HG02798 (cell line): ENCODE results near the gene CALN1.
"Not testable (repeated sequence)": the region's sequence is repeated elsewhere in the genome, so short reads cannot be mapped to it uniquely, and the experiment has no call there.

ENCODE experiments used
- ATAC-seq: cut with Tn5 transposase; IDR thresholded peaks from one replicate; pipeline ENCODE4 v1.9.1; 2021; ENCODE audit warnings: mild to moderate bottlenecking; ENCODE audit not compliant: unreplicated experiment, poor library complexity

The CALN1 gene

GRCh38 chr7:72412121-72412618 is at the start of gene CALN1:
Gene CALN1, minus strand, starts transcription at chr7:72412338.
- not testable (repeated sequence) for ATAC-seq

GRCh38 chr7:72453471-72453870 is 41.3 kb upstream of the CALN1 start:
- ATAC-seq, result no peak

GRCh38 chr7:72447465-72448204 is 35.5 kb upstream of the CALN1 start:
- ATAC-seq, result no peak

- ATAC-seq, result no peak
These were observed 34.7 kb upstream of the CALN1 start for GRCh38 chr7:72446591-72447462.

- ATAC-seq, result no peak
These were observed 34.0 kb upstream of the CALN1 start for GRCh38 chr7:72446131-72446530.

- ATAC-seq, result no peak
These were observed 33.4 kb upstream of the CALN1 start for GRCh38 chr7:72445580-72445979.

- ATAC-seq, result peak; percentile 76
These were observed 32.9 kb upstream of the CALN1 start for GRCh38 chr7:72445075-72445474.

GRCh38 chr7:72444026-72444776 is 32.1 kb upstream of the CALN1 start:
- peak; percentile 42 for ATAC-seq

GRCh38 chr7:72441791-72442190 is 29.7 kb upstream of the CALN1 start:
- no peak for ATAC-seq

GRCh38 chr7:72438491-72438890 is 26.4 kb upstream of the CALN1 start:
- no peak for ATAC-seq

GRCh38 chr7:72437610-72438009 is 25.5 kb upstream of the CALN1 start:
- no peak for ATAC-seq

GRCh38 chr7:72437061-72437585 is 25.0 kb upstream of the CALN1 start:
- no peak for ATAC-seq

GRCh38 chr7:72435925-72436480 is 23.9 kb upstream of the CALN1 start:
- no peak for ATAC-seq

- ATAC-seq, result no peak
These were observed 23.2 kb upstream of the CALN1 start for GRCh38 chr7:72435366-72435765.

GRCh38 chr7:72430531-72430930 is 18.4 kb upstream of the CALN1 start:
- no peak for ATAC-seq

- ATAC-seq, result no peak
These were observed 17.2 kb upstream of the CALN1 start for GRCh38 chr7:72429316-72429715.

- ATAC-seq, result no peak
These were observed 4.7 kb upstream of the CALN1 start for GRCh38 chr7:72416846-72417245.

- no peak for ATAC-seq
These were observed 3.4 kb upstream of the CALN1 start for GRCh38 chr7:72415586-72415985.

- no peak for ATAC-seq
These were observed 1.7 kb upstream of the CALN1 start for GRCh38 chr7:72413886-72414285.

GRCh38 chr7:72413290-72413689 is 1.2 kb upstream of the CALN1 start:
- ATAC-seq, result no peak
